GM19372 (cell line): ENCODE measurements around the gene DYDC2.
"Not testable (repeated sequence)": the region's sequence is repeated elsewhere in the genome, so short reads cannot be mapped to it uniquely, and the experiment has no call there.

Experiments used
- ATAC-seq: cut with Tn5 transposase; IDR thresholded peaks from one replicate; pipeline ENCODE4 v1.9.1; 2021; ENCODE audit warnings: mild to moderate bottlenecking, low read depth, moderate library complexity; ENCODE audit not compliant: unreplicated experiment

The DYDC2 gene

DNA sequence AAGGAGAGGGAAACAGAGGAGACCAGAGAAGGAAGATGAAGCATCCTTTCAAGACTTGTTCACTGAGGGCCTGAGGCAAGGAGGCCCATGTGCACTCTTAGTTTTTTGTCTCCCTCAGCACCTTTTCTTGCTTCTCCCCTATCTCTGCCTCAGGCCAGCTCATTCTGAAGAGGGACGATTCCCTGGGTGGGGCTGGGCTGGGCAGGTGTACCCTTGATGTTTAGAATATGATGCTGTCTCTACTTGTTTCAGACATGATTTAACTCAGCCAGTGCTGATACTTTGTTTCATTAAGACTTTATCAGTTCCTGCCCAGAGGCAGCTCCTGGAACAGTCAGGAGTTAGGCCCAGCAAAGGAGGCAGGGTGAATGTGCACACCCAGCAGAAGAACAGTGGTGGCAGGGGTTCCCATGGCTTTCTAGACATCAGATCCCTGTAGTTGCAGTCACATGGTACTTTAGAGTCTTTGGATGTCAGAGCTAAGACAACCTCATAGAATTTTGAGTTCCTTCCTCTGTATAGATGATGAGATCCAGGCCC, 55.2 kb downstream of the DYDC2 start:
- ATAC-seq = no peak

DNA sequence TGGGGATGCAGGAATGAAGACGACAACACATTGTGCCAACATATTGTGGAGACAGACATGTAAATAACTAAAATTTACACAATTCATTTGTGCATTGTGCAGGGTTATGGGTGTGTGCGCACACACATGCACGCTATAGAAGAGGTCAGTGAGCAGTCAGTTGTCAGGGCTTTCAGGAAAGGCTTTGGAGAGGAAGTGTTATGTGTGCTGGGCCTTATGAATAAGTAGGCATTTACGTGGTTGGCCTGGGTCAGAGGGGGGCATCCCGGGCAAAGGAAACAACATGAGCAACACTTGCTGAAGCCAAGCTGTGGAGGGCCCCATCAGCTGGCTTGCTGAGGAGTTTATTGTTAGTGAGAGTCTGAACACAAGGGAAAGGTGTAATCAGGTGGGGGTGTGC, 55.9 kb downstream of the DYDC2 start:
- ATAC-seq = no peak

DNA sequence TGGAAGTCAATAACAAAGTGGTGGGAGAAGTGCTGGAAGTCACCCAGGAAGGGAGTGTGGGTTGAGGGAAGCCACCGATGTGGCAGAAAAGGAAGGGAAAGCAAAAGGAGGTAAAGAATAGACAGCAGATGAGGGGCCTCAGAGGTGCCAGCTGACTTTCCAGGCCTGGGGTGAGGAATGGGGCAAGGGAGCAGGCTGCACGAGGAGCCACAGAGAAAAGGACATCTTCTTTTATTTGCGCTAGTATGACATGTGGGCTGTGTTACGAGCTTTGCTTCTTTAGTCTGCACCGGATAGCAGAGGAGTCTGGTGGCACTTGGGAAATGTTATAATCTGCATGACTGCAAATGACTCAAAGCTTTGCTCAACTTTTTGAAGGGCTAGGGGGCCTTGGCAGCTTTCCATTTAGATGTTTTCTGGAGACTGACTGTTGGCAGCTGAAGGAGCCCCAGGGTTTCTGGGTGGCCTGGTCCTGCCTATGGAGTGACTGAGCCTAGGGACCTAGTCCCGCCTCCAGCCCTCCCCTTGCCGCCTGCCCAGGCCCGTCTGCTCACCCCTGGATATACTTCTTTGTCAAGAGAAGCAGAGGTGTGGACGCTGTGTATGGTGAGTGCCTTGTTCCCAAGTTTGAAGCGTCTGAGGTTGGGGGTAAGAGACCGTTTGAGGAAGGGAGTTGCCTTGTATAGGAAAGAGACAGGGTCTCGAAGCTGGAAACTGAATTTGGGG, 56.9 kb downstream of the DYDC2 start:
- no peak for ATAC-seq

DNA sequence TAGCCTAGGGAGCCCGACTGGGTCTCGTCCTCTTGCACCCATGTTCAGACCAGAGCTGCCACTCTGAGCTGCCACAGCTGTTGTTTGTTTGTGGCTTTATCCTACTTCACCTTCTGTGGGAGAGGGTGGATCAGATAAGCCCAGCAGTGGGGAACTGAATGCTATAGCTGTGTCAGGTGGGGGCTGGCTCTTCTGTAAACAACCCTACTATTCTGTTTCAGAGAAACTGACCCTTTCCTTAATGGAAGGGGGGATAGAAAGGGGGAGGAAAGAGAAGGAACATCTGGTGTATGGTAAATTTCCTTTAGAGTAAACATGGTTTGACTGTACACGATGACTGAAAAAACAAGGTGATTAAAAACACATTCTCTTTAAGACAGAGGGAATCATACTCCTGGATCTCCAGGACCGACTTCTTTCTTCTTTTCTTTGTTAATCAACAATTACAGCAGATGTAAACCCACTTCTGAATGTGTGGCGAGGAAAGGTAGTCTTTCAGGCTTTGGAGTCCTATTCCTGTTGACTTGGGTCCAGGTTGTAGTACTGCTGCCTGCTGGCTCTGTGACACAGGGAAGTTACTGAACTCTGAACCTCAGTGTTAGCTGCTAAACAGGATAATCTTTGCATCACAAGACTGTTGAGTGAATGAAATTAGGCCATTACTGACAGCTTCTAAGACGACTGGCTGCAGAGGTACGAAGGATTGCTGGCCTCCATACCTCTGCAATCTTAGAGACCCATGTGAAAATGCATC, 57.7 kb downstream of the DYDC2 start:
- ATAC-seq = no peak

DNA sequence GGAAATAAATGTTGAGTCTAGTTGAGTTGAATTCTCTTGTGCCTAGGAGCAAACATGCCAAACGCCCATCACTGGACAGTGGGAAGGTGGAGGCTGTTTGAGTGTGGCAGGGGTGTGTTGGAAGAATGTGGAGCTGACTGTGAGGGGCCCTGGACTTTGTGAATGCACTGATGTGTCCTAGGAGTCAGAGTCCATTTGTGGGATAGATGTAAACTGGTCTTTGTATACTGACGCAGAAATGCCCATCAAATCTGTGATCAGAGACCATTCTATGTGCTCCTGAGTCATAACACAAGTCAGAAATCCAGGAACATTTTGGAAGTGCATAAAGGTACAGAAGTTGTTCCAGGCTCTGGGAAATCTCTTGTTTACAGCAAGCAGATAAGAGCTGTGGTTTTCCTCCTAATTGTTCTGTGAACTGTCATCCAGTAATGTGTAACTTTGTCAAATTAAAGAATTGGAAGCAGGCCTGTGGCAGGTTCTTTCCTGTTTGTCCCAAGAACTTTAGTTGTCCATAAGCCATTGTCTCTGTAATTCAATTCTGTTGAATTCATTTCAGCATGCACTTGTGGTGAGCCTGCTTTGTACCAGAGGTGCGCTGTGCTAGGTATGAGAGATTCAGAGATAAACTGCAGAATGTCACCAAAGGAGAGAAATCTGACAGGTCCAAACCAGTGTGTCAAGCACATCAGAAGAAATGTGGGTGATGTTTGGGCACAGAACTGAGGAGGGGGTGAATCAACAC, 59.3 kb downstream of the DYDC2 start:
- ATAC-seq = no peak

DNA sequence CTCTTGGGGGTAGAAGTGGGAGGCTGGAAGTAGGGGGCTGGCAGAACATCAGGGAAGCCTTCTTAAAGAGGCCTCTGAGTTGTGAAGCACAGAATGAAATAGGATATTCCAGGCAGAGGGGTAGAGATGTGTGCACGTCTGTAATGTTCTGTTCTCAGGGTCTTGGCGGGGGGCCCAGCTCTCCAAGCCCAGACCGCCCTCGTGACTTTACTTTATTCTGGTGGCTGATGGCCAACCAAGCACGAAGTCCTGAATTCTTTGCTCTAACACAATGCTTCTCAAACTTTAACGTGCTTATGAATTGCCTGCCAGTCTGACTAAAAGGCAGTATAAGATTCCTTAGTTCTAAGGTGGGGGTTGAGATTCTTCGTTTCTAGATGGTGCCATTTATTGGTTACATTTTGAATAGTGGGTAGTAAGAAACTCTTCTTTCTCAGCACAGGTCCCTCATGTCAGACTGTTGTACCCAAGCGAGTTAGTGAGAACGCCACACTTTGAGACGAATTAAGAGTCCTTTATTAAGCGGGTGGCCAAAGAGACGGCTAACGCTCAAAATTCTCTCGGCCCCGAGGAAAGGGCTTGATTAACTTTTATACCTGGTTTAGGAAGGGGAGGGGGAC, 60.0 kb downstream of the DYDC2 start:
- no peak for ATAC-seq

DNA sequence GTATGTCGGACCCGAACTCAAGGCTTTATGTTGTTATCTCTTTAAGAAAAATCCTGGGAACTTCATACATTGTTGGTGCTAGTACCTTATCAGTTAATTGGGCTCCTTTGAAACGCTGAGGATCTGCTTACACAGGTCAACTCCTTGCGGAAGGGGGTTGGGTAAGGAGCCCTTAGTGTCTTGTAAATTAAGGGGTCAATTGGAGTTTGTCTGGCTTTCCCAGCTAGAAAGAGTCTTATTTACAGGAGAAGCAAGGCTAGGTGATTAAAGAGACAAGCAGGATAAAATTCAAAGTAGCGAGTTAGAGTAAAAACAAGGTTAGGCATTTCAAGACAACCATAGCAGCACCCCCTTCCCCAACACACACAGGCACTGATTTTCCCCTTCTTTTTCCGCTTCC, 60.7 kb downstream of the DYDC2 start:
- ATAC-seq = not testable (repeated sequence)
